Central memory CD8-positive, alpha-beta T cell (primary cell): ENCODE results near the gene SPACDR.
"Not testable (repeated sequence)": the region's sequence is repeated elsewhere in the genome, so short reads cannot be mapped to it uniquely, and the experiment has no call there.

Experiments
- ATAC-seq: fragments of 150-1000 bp; cut with Tn5 transposase; replicated peaks from 2 replicates; pipeline ENCODE4 v1.10.0; 2022; ENCODE audit warnings: mild to moderate bottlenecking, moderate FRiP score, moderate number of reproducible peaks; ENCODE audit not compliant: poor library complexity, severe bottlenecking; ENCODE audit errors: extremely low read depth
- DNase-seq, 2 donors: peaks; one replicate each; pipeline ENCODE4 v3.0.0; 2021; ENCODE audit warnings: low spot score in 2 of 2
- H3K27ac Mint-ChIP-seq: one replicate; pipeline ENCODE4 v1.8.0; 2022; ENCODE audit warnings: low read depth, mild to moderate bottlenecking, moderate library complexity, mixed read lengths
- H3K27me3 Mint-ChIP-seq: one replicate; pipeline ENCODE4 v1.8.0; 2022; ENCODE audit warnings: mixed read lengths
- H3K36me3 Mint-ChIP-seq: one replicate; pipeline ENCODE4 v1.8.0; 2022; ENCODE audit warnings: mild to moderate bottlenecking, moderate library complexity, mixed read lengths; ENCODE audit not compliant: insufficient read depth
- H3K4me1 Mint-ChIP-seq: one replicate; pipeline ENCODE4 v1.8.0; 2022; ENCODE audit warnings: mixed read lengths
- H3K4me3 Mint-ChIP-seq: one replicate; pipeline ENCODE4 v1.8.0; 2022; ENCODE audit warnings: mild to moderate bottlenecking, moderate library complexity, mixed read lengths
- H3K9me3 Mint-ChIP-seq: one replicate; pipeline ENCODE4 v1.8.0; 2022; ENCODE audit warnings: mixed read lengths

SPACDR gene, protein sequence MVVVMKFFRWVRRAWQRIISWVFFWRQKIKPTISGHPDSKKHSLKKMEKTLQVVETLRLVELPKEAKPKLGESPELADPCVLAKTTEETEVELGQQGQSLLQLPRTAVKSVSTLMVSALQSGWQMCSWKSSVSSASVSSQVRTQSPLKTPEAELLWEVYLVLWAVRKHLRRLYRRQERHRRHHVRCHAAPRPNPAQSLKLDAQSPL

DNA sequence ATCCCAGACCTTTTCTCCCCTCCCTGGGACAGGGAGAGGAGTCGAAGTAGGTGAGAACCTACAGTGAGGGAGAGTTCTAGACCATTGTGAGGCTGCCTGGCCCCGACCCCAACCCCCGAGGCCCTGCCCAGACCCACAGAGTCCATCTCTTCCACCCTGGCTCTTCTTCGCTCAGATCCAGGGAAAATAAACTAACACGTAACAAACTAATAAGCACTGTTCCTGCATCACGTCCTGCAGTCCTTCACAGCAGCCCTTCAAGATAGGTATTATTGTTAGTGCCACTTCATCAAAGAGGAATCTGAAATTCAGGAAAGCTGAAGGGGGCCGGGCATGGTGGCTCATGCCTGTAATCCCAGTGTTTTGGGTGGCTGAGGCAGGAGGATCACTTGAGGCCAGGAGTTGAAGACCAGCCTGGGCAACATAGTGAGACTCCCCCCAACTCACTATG lies at the start of gene SPACDR:
TSS of gene SPACDR (minus strand) at position 51 of the 451 bp plus-strand sequence. CDS start 235 bp downstream, outside the sequence.
- Mint-ChIP-seq H3K27me3 (no peaks in the 10 kb centered on the region), H3K9me3 (no peaks in the 10 kb centered on the region), H3K27ac (peak within 1 kb of the TSS; percentile 63), H3K36me3 (peaks cover 24% of the 10 kb centered on the region), H3K4me1 (peaks cover 5% of the 10 kb centered on the region), H3K4me3 (no peak within 1 kb of the TSS)
- no peak for ATAC-seq
- no peak for DNase-seq

DNA sequence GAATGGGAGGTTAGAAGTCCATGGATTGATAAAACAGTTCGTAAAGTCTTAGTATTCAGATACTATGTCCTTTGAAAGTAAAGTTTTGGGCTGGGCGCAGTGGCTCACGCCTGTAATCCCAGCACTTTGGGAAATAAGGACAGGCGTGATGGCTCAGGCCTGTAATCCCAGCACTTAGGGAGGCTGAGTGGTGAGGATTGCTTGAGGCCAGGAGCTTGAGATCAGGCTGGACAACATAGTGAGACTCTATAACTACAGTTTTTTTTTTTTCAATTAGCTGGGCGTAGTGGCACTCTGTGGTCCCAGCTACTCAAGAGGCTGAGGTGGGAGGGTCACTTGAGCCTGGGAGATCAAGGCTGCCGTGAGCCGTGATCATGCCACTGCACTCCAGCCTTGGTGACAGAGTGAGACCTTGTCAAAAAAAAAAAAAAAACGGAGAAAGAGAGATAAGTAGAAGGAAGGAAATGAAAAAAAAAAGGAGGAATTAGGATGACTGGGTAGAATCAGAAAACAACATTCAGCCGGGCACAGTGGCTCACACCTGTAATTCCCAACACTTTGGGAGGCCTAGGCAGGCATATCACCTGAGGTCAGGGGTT lies 49.3 kb upstream of the SPACDR start:
- Mint-ChIP-seq H3K36me3 (peaks cover 5% of the 10 kb centered on the region), H3K27ac (no peak overlapping the region), H3K27me3 (no peaks in the 10 kb centered on the region), H3K4me1 (peaks cover 21% of the 10 kb centered on the region), H3K9me3 (no peaks in the 10 kb centered on the region), H3K4me3 (no peak overlapping the region)
- ATAC-seq (no peak), DNase-seq (no peak)

DNA sequence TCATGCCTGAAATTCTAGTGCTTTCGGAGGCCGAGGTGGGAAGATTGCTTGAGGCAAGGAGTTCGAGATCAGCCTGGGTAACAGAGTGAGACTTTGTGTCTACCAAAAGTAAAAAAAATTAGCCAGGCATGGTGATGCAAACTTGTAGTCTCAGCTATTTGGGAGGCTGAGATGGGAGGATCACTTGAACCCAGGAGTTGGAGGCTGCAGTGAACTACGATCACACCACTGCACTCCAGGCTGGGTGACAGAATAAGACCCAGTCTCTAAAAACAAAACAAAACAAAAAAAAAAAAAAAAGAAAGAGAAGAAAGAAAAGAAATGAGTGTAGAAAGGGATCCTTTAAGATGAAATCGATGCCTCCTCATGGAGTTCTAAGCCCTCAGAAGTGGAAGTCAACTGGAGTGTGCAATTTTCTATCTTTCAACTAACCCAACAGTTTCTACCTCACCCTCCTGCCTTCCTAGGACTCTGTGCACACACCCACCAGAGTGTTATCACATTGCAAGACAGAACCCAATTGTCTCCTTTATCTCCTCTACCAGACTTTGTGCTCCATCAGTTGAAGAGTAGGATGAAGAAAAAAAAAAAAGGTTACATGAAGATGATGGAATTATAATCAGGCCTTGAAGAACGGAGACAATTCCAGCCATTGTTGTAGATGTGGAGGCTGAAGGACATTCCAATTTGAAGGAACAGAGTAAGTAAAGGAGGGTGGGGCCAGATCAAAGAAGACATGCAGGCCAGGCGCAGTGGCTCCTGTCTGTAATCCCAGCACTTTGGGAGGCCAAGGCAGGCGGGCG lies 46.6 kb upstream of the SPACDR start:
- DNase-seq, result no peak
- Mint-ChIP-seq H3K4me3 (no peak overlapping the region), H3K27ac (no peak overlapping the region), H3K36me3 (no peaks in the 10 kb centered on the region), H3K27me3 (no peaks in the 10 kb centered on the region), H3K9me3 (no peaks in the 10 kb centered on the region), H3K4me1 (peaks cover 11% of the 10 kb centered on the region)
- ATAC-seq, result no peak

DNA sequence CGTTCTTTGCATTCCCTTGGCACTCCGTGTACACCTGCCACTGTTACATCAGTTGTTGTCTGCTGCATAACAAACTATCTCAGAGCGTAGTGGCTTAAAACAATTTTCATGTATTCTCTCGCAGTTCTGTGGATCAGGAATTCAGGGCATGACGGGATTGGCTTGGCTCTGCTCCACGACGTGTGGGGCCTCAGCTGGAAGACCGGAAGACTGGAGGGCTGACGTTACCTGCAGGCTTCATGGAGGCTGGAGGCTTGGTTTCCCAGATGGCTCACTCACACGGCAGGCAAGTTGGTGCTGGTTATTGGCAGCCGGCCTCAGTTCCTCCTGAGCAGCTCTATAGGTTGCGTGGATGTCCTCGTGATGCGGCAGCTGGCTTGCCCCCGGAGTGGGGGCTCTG lies 45.2 kb upstream of the SPACDR start:
- no peaks in the 10 kb centered on the region for H3K36me3 Mint-ChIP-seq
- H3K27me3 Mint-ChIP-seq, result no peaks in the 10 kb centered on the region
- no peak overlapping the region for H3K4me3 Mint-ChIP-seq
- no peak for ATAC-seq
- H3K4me1 Mint-ChIP-seq, result peaks cover 5% of the 10 kb centered on the region
- no peak for DNase-seq
- no peaks in the 10 kb centered on the region for H3K9me3 Mint-ChIP-seq
- H3K27ac Mint-ChIP-seq, result no peak overlapping the region

DNA sequence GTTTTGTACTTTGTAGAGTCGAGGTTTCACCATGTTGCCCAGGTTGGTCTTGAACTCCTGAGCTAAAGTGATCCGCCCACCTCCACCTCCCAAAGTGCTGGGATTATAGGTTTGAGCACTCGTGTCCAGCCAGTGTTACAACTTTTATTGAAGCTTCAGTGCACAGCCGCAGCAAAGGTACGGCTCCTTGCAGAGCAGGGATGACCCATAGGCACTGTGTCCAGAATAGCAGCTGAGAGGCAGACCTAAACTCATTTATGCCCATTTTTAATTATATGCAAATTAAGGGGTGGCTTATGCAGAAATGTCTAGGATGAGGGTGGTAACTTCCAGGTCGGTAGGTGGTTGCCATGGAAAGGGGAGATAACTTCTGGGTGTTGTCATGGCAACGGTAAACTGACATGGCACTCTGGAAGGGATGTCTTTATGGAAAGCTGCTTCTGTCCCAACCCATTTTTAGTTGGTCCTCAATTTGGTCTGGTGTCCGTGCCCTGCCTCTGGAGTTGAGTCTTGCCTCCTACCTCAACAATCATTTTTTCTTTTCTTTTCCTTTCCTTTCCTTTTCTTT lies 42.4 kb upstream of the SPACDR start:
- no peak for DNase-seq
- no peaks in the 10 kb centered on the region for H3K27me3 Mint-ChIP-seq
- no peaks in the 10 kb centered on the region for H3K9me3 Mint-ChIP-seq
- H3K4me1 Mint-ChIP-seq, result no peaks in the 10 kb centered on the region
- H3K27ac Mint-ChIP-seq, result no peak overlapping the region
- no peak overlapping the region for H3K4me3 Mint-ChIP-seq
- ATAC-seq, result no peak
- no peaks in the 10 kb centered on the region for H3K36me3 Mint-ChIP-seq

DNA sequence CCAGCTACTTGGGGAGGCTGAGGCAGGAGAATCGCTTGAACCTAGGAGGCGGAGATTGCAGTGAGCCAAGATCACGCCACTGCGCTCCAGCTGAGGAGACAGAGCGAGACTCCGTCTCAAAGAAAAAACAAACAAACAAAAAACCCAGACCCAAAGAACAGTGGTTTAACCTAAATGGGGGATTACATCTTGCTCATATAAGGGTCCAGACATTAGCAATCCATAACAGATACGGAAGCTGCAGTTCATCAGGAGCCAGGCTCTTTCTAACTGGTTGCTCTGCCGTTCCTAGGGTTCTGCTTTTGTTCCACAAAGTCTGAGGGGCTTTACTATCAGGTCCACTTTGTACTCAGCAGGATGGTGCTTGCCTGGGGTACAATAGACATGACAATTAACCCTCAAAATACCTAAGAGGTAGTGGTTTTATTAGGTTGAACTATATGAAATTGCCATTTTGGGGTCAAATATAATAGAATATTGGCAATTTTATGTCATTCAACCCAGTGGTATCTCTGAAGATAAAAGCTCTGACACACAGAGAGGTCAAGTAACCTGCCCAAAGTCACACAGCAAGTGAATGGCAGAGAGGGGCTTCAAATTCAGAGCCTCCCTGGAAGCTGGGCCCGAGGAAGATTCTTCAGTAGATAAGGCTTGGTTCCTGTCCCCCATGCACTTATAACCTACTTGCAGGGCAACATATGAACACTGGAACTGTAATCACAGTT lies 41.0 kb upstream of the SPACDR start:
- Mint-ChIP-seq H3K4me1 (no peaks in the 10 kb centered on the region), H3K9me3 (no peaks in the 10 kb centered on the region), H3K36me3 (no peaks in the 10 kb centered on the region), H3K4me3 (no peak overlapping the region), H3K27ac (no peak overlapping the region), H3K27me3 (no peaks in the 10 kb centered on the region)
- DNase-seq, result no peak
- ATAC-seq, result no peak

DNA sequence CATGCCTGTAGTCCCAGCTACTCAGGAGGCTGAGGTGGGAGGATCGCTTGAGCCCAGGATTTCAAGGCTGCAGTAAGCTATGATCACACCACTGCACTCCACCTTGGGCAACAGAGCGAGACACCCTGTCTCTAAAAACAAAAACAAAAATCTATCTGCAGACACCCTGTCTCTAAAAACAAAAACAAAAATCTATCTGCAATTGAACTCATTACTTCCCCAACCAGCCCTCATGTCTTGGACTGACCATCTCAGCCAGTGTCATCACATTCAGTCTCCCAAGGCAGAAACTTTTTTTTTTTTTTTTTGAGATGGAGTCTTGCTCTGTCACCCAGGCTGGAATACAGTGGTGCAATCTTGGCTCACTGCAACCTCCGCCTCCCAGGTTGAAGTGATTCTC lies 40.0 kb upstream of the SPACDR start:
- not testable (repeated sequence) for H3K27ac Mint-ChIP-seq, H3K36me3 Mint-ChIP-seq

DNA sequence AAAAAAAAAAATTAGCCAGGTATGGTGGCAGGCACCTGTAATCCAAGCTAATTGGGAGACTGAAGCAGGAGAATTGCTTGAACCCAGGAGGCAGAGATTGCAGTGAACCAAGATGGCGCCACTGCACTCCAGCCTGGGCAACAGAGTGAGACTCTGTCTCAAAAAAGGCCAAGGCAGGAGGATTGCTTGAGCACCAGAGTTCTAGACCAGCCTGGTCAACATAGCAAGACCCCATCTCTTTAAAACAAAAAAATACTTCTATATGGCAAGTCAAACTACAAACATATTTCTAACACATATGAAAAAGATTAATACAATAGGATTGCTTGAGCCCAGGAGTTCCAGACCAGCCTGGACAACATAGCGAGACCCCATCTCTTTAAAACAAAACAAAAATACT lies 36.7 kb upstream of the SPACDR start:
- H3K27ac Mint-ChIP-seq, H3K4me3 Mint-ChIP-seq, H3K36me3 Mint-ChIP-seq, H3K4me1 Mint-ChIP-seq, H3K9me3 Mint-ChIP-seq, ATAC-seq, H3K27me3 Mint-ChIP-seq, DNase-seq: not testable (repeated sequence)

More for the DNA sequence above, 40.0 kb upstream of the SPACDR start:
- ATAC-seq, H3K27me3 Mint-ChIP-seq, H3K4me1 Mint-ChIP-seq, H3K4me3 Mint-ChIP-seq, H3K9me3 Mint-ChIP-seq, DNase-seq: not testable (repeated sequence)

DNA sequence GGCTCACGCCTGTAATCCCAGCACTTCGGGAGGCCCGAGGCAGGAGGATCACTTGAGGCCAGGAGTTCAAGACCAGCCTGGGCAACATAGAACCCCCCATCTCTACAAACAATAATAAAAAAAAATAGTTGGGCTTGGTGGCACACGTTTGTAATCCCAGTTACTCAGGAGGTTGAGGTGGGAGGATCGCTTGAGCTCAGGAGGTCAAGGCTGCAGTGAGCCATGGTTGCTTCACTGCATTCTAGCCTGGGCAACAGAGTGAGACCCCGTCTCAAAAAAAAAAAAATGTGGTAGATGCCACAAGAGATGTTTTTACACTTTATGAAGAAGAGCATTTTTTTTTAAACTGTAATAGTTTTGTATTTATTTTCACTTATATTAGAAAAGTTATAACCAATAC lies 32.4 kb upstream of the SPACDR start:
- no peaks in the 10 kb centered on the region for H3K9me3 Mint-ChIP-seq
- peaks cover 11% of the 10 kb centered on the region for H3K27me3 Mint-ChIP-seq
- DNase-seq (no peak), ATAC-seq (no peak)
- no peak overlapping the region for H3K27ac Mint-ChIP-seq
- no peak overlapping the region for H3K4me3 Mint-ChIP-seq
- H3K36me3 Mint-ChIP-seq, result peaks cover 4% of the 10 kb centered on the region
- H3K4me1 Mint-ChIP-seq, result peaks cover 11% of the 10 kb centered on the region

DNA sequence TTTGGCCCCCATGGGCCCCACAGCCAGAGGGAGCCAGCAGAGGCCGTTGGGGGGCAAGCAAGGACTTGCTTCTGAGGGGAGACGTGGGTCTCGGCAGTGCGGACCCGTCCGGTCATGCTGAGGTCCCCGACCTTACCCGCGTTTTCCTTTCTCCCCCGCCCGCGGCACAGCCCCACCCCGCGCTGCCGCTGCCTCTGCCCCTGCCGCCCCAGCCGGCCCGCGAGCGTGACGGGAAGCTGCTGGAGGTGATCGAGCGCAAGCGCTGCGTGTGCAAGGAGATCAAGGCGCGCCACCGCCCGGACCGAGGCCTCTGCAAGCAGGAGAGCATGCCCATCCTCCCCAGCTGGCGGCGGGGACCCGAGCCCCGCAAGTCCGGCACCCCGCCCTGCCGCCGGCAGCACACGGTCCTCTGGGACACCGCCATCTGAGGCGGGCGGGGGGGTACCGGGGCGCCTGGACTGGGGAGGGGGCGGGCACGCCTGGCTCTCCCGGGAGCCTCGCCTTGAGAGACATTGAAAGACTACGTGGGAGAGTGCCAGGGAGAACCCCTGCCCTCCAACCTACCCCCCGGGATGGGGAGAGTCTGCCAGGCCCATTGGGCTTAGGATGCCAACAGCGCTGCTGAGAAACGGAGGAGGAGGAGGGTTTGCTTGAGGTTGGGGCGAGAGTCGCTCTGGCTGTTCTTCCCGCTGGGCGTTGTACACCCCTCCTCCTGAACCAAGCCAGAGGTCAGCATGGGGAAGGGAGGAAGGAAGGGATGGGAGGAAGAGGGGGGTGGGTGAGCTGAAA lies 29.6 kb upstream of the SPACDR start:
- no peaks in the 10 kb centered on the region for H3K9me3 Mint-ChIP-seq
- H3K27ac Mint-ChIP-seq, result no peak overlapping the region
- ATAC-seq (peak; percentile 71), DNase-seq (no peak)
- peaks cover 11% of the 10 kb centered on the region for H3K4me1 Mint-ChIP-seq
- peaks cover 6% of the 10 kb centered on the region for H3K36me3 Mint-ChIP-seq
- H3K4me3 Mint-ChIP-seq, result peak overlapping the region; percentile 71
- peaks cover 11% of the 10 kb centered on the region for H3K27me3 Mint-ChIP-seq

DNA sequence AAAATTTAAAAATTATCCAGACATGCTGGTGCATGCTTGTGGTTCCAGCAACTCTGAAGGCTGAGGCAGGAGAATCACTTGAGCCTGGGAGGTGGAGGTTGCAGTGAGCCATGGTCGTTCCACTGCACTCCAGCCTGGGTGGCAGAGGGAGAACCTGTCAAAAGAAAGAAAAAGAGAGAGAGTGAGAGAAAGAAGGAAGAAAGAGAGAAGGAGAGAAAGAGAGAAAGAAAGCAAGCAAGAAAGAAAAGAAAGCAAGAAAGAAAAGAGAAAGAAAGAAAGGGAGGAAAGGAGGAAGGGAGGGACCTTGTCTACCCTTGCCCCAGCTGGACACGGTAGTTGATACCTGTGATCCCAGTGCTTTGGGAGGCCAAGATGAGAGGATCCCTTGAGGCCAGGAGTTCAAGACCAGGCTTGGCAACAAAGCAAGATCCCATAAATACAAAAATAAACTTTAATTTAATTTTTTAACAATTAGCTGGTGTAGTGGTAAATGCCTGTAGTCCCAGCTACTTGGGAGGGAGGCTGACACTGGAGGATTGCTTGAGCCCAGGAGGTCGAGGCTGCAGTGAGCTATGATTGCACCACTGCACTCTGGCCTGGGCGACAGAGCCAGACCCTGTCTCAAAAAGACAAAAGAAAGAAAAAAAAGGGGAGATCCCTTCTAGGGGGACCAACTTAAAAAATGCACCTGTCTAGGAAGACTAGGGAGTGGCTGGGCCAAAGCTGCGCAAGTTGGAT lies 28.8 kb upstream of the SPACDR start:
- ATAC-seq (no peak), DNase-seq (no peak)
- peak overlapping the region; percentile 71 for H3K4me3 Mint-ChIP-seq
- peaks cover 11% of the 10 kb centered on the region for H3K27me3 Mint-ChIP-seq
- H3K36me3 Mint-ChIP-seq, result peaks cover 6% of the 10 kb centered on the region
- no peak overlapping the region for H3K27ac Mint-ChIP-seq
- H3K4me1 Mint-ChIP-seq, result peaks cover 11% of the 10 kb centered on the region
- H3K9me3 Mint-ChIP-seq, result no peaks in the 10 kb centered on the region
